ENCODE measurements around the gene PCDH9.
A peak's percentile ranks its signal among the peaks of the same experiment; 100 is the strongest.

Gene PCDH9

GRCh38 chr13:67017276-67017675 is 212.9 kb downstream of the PCDH9 start:
- no peaks in the 10 kb centered on the region for H3K27me3 Mint-ChIP-seq
- no peaks in the 10 kb centered on the region for H3K4me1 Mint-ChIP-seq (ENCODE audit: low read depth)
- H3K36me3 Mint-ChIP-seq (ENCODE audit: low read depth) = no peaks in the 10 kb centered on the region
- intact Hi-C loops (cut with micrococcal nuclease) = no loop called here
- H3K4me3 Mint-ChIP-seq = no peak overlapping the region
- peaks cover 5% of the 10 kb centered on the region for H3K9me3 Mint-ChIP-seq
- no peak overlapping the region for H3K27ac Mint-ChIP-seq

- Mint-ChIP-seq H3K27ac (no peak overlapping the region), H3K36me3 (ENCODE audit: low read depth) (no peaks in the 10 kb centered on the region), H3K4me1 (ENCODE audit: low read depth) (no peaks in the 10 kb centered on the region), H3K9me3 (peaks cover 5% of the 10 kb centered on the region), H3K27me3 (no peaks in the 10 kb centered on the region), H3K4me3 (no peak overlapping the region)
- intact Hi-C loops (cut with micrococcal nuclease) = no loop called here
Observed at GRCh38 chr13:67015976-67016600, 214.0 kb downstream of the PCDH9 start.

GRCh38 chr13:67014399-67014798 is 215.7 kb downstream of the PCDH9 start:
- Mint-ChIP-seq H3K27me3 (no peaks in the 10 kb centered on the region), H3K36me3 (ENCODE audit: low read depth) (no peaks in the 10 kb centered on the region), H3K4me3 (no peak overlapping the region), H3K4me1 (ENCODE audit: low read depth) (no peaks in the 10 kb centered on the region), H3K9me3 (peaks cover 5% of the 10 kb centered on the region), H3K27ac (no peak overlapping the region)
- intact Hi-C loops (cut with micrococcal nuclease) = no loop called here

- Mint-ChIP-seq H3K4me1 (ENCODE audit: low read depth) (no peaks in the 10 kb centered on the region), H3K36me3 (ENCODE audit: low read depth) (no peaks in the 10 kb centered on the region), H3K9me3 (peaks cover 5% of the 10 kb centered on the region), H3K4me3 (no peak overlapping the region), H3K27me3 (no peaks in the 10 kb centered on the region), H3K27ac (no peak overlapping the region)
- intact Hi-C loops (cut with micrococcal nuclease) = no loop called here
Observed at GRCh38 chr13:67013709-67014108, 216.4 kb downstream of the PCDH9 start.

- H3K4me1 Mint-ChIP-seq (ENCODE audit: low read depth) = no peaks in the 10 kb centered on the region
Observed at GRCh38 chr13:67008075-67008668, 222.0 kb downstream of the PCDH9 start.

GRCh38 chr13:67004511-67004910 is 225.6 kb downstream of the PCDH9 start:
- H3K36me3 Mint-ChIP-seq (ENCODE audit: low read depth) = no peaks in the 10 kb centered on the region
- no peaks in the 10 kb centered on the region for H3K27me3 Mint-ChIP-seq
- H3K4me3 Mint-ChIP-seq = no peak overlapping the region
- no peak overlapping the region for H3K27ac Mint-ChIP-seq
- no peaks in the 10 kb centered on the region for H3K4me1 Mint-ChIP-seq (ENCODE audit: low read depth)
- intact Hi-C loops (cut with micrococcal nuclease) = no loop called here
- H3K9me3 Mint-ChIP-seq = no peaks in the 10 kb centered on the region

More at GRCh38 chr13:67008075-67008668, 222.0 kb downstream of the PCDH9 start:
- Mint-ChIP-seq H3K4me3 (no peak overlapping the region), H3K27me3 (no peaks in the 10 kb centered on the region), H3K27ac (no peak overlapping the region), H3K36me3 (ENCODE audit: low read depth) (no peaks in the 10 kb centered on the region), H3K9me3 (no peaks in the 10 kb centered on the region)
- intact Hi-C loops (cut with micrococcal nuclease) = no loop called here

- Mint-ChIP-seq H3K4me3 (no peak overlapping the region), H3K4me1 (ENCODE audit: low read depth) (no peaks in the 10 kb centered on the region), H3K36me3 (ENCODE audit: low read depth) (no peaks in the 10 kb centered on the region), H3K27me3 (no peaks in the 10 kb centered on the region), H3K27ac (no peak overlapping the region), H3K9me3 (peaks cover 5% of the 10 kb centered on the region)
- intact Hi-C loops (cut with micrococcal nuclease) = no loop called here
Observed at GRCh38 chr13:67003743-67004142, 226.4 kb downstream of the PCDH9 start.

GRCh38 chr13:67001363-67001762 is 228.8 kb downstream of the PCDH9 start:
- Mint-ChIP-seq H3K27ac (no peak overlapping the region), H3K4me1 (ENCODE audit: low read depth) (no peaks in the 10 kb centered on the region), H3K36me3 (ENCODE audit: low read depth) (no peaks in the 10 kb centered on the region), H3K27me3 (no peaks in the 10 kb centered on the region), H3K9me3 (peaks cover 8% of the 10 kb centered on the region), H3K4me3 (no peak overlapping the region)
- intact Hi-C loops (cut with micrococcal nuclease) = no loop called here

- Mint-ChIP-seq H3K4me3 (no peak overlapping the region), H3K9me3 (peaks cover 8% of the 10 kb centered on the region)
Observed at GRCh38 chr13:66996503-66996902, 233.6 kb downstream of the PCDH9 start.

GRCh38 chr13:66995203-66995611 is 234.9 kb downstream of the PCDH9 start:
- intact Hi-C loops (cut with micrococcal nuclease) = no loop called here
- H3K9me3 Mint-ChIP-seq = peaks cover 8% of the 10 kb centered on the region
- H3K4me3 Mint-ChIP-seq = no peak overlapping the region
- no peaks in the 10 kb centered on the region for H3K4me1 Mint-ChIP-seq (ENCODE audit: low read depth)
- H3K27me3 Mint-ChIP-seq = no peaks in the 10 kb centered on the region
- no peaks in the 10 kb centered on the region for H3K36me3 Mint-ChIP-seq (ENCODE audit: low read depth)
- no peak overlapping the region for H3K27ac Mint-ChIP-seq

More at GRCh38 chr13:66996503-66996902, 233.6 kb downstream of the PCDH9 start:
- Mint-ChIP-seq H3K27me3 (no peaks in the 10 kb centered on the region), H3K4me1 (ENCODE audit: low read depth) (no peaks in the 10 kb centered on the region), H3K36me3 (ENCODE audit: low read depth) (no peaks in the 10 kb centered on the region), H3K27ac (no peak overlapping the region)
- intact Hi-C loops (cut with micrococcal nuclease) = no loop called here

- Mint-ChIP-seq H3K9me3 (peaks cover 8% of the 10 kb centered on the region), H3K4me3 (peak overlapping the region; percentile 14), H3K27me3 (no peaks in the 10 kb centered on the region), H3K4me1 (ENCODE audit: low read depth) (no peaks in the 10 kb centered on the region), H3K36me3 (ENCODE audit: low read depth) (no peaks in the 10 kb centered on the region), H3K27ac (no peak overlapping the region)
- intact Hi-C loops (cut with micrococcal nuclease) = no loop called here
Observed at GRCh38 chr13:66994517-66995202, 235.5 kb downstream of the PCDH9 start.

- no peaks in the 10 kb centered on the region for H3K4me1 Mint-ChIP-seq (ENCODE audit: low read depth)
- no peak overlapping the region for H3K27ac Mint-ChIP-seq
- intact Hi-C loops (cut with micrococcal nuclease) = no loop called here
- peaks cover 6% of the 10 kb centered on the region for H3K9me3 Mint-ChIP-seq
- H3K36me3 Mint-ChIP-seq (ENCODE audit: low read depth) = no peaks in the 10 kb centered on the region
- H3K27me3 Mint-ChIP-seq = no peaks in the 10 kb centered on the region
- peak overlapping the region; percentile 14 for H3K4me3 Mint-ChIP-seq
Observed at GRCh38 chr13:66994097-66994496, 236.0 kb downstream of the PCDH9 start.

GRCh38 chr13:66992719-66993118 is 237.4 kb downstream of the PCDH9 start:
- no peaks in the 10 kb centered on the region for H3K9me3 Mint-ChIP-seq
- H3K4me1 Mint-ChIP-seq (ENCODE audit: low read depth) = no peaks in the 10 kb centered on the region
- intact Hi-C loops (cut with micrococcal nuclease) = no loop called here
- H3K36me3 Mint-ChIP-seq (ENCODE audit: low read depth) = no peaks in the 10 kb centered on the region
- no peak overlapping the region for H3K27ac Mint-ChIP-seq
- H3K27me3 Mint-ChIP-seq = no peaks in the 10 kb centered on the region
- H3K4me3 Mint-ChIP-seq = no peak overlapping the region

GRCh38 chr13:66992183-66992582 is 238.0 kb downstream of the PCDH9 start:
- intact Hi-C loops (cut with micrococcal nuclease) = no loop called here
- no peaks in the 10 kb centered on the region for H3K9me3 Mint-ChIP-seq
- H3K4me3 Mint-ChIP-seq = no peak overlapping the region
- H3K36me3 Mint-ChIP-seq (ENCODE audit: low read depth) = no peaks in the 10 kb centered on the region
- H3K27me3 Mint-ChIP-seq = no peaks in the 10 kb centered on the region
- no peak overlapping the region for H3K27ac Mint-ChIP-seq
- H3K4me1 Mint-ChIP-seq (ENCODE audit: low read depth) = no peaks in the 10 kb centered on the region

All from dendritic cell treated with granulocyte-macrophage colony-stimulating factor and Interleukin-4, amounts not matched to agents 40 ng/mL and 50 ng/mL, for 4 days (primary cell).